Measurements from ENCODE around the gene SYNM.
"Not testable (repeated sequence)": the region's sequence is repeated elsewhere in the genome, so short reads cannot be mapped to it uniquely, and the experiment has no call there.

SYNM gene

DNA sequence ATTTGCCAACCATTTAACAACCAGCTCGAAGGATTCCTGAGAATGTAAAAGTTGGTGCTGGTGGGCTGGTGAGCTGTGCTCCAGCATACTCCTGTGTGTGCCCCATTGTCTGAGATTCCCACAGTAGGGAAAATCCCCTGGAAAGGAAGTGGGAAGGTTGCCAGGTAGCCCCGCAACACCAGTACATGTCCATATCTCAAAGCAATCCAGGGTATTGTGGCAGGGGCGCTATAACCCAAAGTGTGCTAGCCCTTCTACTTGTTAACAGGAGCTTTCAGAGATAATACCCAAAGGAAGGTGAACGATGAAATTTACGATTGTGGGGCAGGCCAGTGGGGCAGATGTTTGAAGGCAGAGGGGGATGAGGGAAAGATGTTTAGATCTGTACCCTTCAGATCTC, 42.7 kb upstream of the SYNM start:
- no peak overlapping the region for H3K4me3 ChIP-seq (ENCODE audit: low read depth, low read length)
- TF ChIP-seq CTCF (IDR thresholded peaks at IDR 0.05; ENCODE audit: borderline replicate concordance, insufficient read depth, low read depth, low read length), result no peak

- no peak overlapping the region for H3K4me3 ChIP-seq (ENCODE audit: low read depth, low read length)
Measured at GRCh38 chr15:99068186-99068585, 36.7 kb upstream of the SYNM start.

GRCh38 chr15:99070208-99070607, 34.7 kb upstream of the SYNM start:
- no peak overlapping the region for H3K4me3 ChIP-seq (ENCODE audit: low read depth, low read length)
- no peak for TF ChIP-seq CTCF (IDR thresholded peaks at IDR 0.05; ENCODE audit: borderline replicate concordance, insufficient read depth, low read depth, low read length)

More at GRCh38 chr15:99068186-99068585, 36.7 kb upstream of the SYNM start:
- TF ChIP-seq CTCF (IDR thresholded peaks at IDR 0.05; ENCODE audit: borderline replicate concordance, insufficient read depth, low read depth, low read length), result no peak

GRCh38 chr15:99071091-99071680, 33.7 kb upstream of the SYNM start:
- no peak for TF ChIP-seq CTCF (IDR thresholded peaks at IDR 0.05; ENCODE audit: borderline replicate concordance, insufficient read depth, low read depth, low read length)
- no peak overlapping the region for H3K4me3 ChIP-seq (ENCODE audit: low read depth, low read length)

DNA sequence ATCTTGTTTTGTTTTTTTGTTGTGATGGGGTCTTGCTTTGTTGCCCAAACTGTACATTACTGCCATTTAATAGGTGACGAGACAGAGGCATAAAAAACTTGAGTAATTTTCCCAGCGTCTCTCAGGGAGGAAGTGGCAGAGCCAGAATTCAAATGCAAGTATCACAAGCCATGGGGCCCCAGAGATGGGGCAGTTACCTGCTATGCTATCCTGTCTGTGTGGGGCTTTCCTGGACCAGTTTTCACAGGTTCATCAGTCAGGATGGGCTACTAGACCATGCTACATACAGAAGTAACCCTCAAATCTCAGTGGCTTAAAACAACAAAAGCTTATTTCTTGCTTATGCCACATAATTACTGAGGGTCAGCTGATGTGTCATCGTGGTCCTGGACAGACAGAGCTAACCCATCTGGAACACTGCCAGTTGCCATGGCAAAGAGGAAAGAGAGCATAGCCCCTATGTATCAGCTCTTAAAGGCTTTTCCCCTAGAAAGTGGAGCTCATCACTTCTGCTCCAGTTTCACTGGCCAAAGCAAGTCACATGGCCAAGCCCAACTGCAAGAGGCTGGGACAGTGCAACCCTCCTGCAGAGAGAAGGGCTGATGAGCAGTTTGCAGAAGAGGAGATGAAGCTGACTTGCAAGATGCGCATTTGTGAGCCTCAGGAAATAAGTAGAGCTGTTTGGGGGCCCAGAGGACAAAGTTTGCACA, 31.7 kb upstream of the SYNM start:
- TF ChIP-seq CTCF (IDR thresholded peaks at IDR 0.05; ENCODE audit: borderline replicate concordance, insufficient read depth, low read depth, low read length), result no peak
- H3K4me3 ChIP-seq (ENCODE audit: low read depth, low read length), result no peak overlapping the region

DNA sequence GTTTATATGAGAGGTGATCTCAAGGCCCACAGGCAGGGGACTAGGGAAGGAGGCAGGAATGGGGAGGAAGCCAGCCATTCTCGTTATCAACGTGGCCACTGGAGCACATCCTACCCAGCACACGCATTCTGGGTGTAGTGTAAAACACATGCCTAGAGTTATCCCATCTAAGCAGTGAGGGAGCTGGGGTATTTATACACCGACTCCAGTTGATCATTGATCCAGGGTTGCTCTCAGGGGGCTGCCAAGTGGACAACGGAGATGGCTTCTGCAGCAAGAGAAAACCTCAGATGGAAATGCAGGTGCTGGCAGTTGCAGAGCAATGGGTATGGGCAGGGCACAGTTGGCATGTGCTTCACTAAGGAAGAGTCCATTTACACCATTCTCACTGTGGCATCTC, 30.4 kb upstream of the SYNM start:
- H3K4me3 ChIP-seq (ENCODE audit: low read depth, low read length), result no peak overlapping the region
- TF ChIP-seq CTCF (IDR thresholded peaks at IDR 0.05; ENCODE audit: borderline replicate concordance, insufficient read depth, low read depth, low read length), result no peak

GRCh38 chr15:99075059-99075652, 29.7 kb upstream of the SYNM start:
- H3K4me3 ChIP-seq (ENCODE audit: low read depth, low read length), result not testable (repeated sequence)

All from GM12875 (cell line).